Measurements from ENCODE around the gene STK40.

- TF ChIP-seq YY1 (IDR thresholded peaks at IDR 0.05; ENCODE audit: insufficient read depth, insufficient read length) = no peak
- no peak for TF ChIP-seq ZNF274 (IDR thresholded peaks at IDR 0.05; ENCODE audit: low read depth, low read length)
- TF ChIP-seq SUZ12 (IDR thresholded peaks at IDR 0.05; ENCODE audit: extremely low read depth, insufficient read depth, insufficient read length) = no peak
Observed at GRCh38 chr1:36339615-36340014, 46.1 kb downstream of the STK40 start.
